CD4-positive, CD25-positive, alpha-beta regulatory T cell (primary cell): ENCODE data around the gene LFNG. TPM values are rescaled to one million over a fixed set of nuclear protein-coding genes. Genes with fewer than 3 reads are reported as not detected.

Experiments
- ATAC-seq, 2 donors: fragments of 150-1000 bp; cut with Tn5 transposase; one replicate each; pipeline ENCODE4 v1.10.0; 2021; ENCODE audit warnings: low read depth in 2 of 2, moderate number of reproducible peaks in 2 of 2, moderate library complexity in 1 of 2
- DNase-seq, 3 donors: peaks; one replicate each; pipeline versions ENCODE4 v3.0.0 to v3.0.0-alpha.2; 2012 to 2022; ENCODE audit warnings: mixed read lengths in 1 of 3
- H3K27ac ChIP-seq: one replicate; pipeline ENCODE4 v1.7.0; 2013; ENCODE audit warnings: mild to moderate bottlenecking, low read length; ENCODE audit not compliant: insufficient read depth, poor library complexity, severe bottlenecking
- H3K27me3 ChIP-seq: one replicate; pipeline ENCODE4 v1.7.0; 2013; ENCODE audit warnings: low read length; ENCODE audit not compliant: control insufficient read depth, insufficient read depth
- H3K36me3 ChIP-seq: one replicate; pipeline ENCODE4 v1.7.0; 2013; ENCODE audit warnings: mild to moderate bottlenecking, low read length, moderate library complexity; ENCODE audit not compliant: control insufficient read depth, insufficient read depth
- H3K4me1 ChIP-seq: 2 replicates; pipeline ENCODE4 v1.7.0; 2013; ENCODE audit warnings: mild to moderate bottlenecking, low read length; ENCODE audit not compliant: insufficient read depth, control insufficient read depth, poor library complexity, severe bottlenecking
- H3K4me3 ChIP-seq: one replicate; pipeline ENCODE4 v1.7.0; 2013; ENCODE audit warnings: low read depth, mild to moderate bottlenecking, low read length, moderate library complexity
- H3K9me3 ChIP-seq, 2 experiments: 1 replicate in 1 of 2; 2 replicates in 1 of 2; pipeline ENCODE4 v1.7.0; 2013; ENCODE audit warnings: low read length in 2 of 2, mild to moderate bottlenecking in 1 of 2, moderate library complexity in 1 of 2; ENCODE audit not compliant: control insufficient read depth in 2 of 2
- H3K27ac Mint-ChIP-seq, 3 donors: one replicate each; pipeline ENCODE4 v1.8.0; 2020 to 2022; ENCODE audit warnings: mild to moderate bottlenecking in 3 of 3, mixed read lengths in 3 of 3, moderate library complexity in 2 of 3
- H3K27me3 Mint-ChIP-seq: one replicate; pipeline ENCODE4 v1.8.0; 2022; ENCODE audit warnings: mild to moderate bottlenecking, mixed read lengths
- H3K36me3 Mint-ChIP-seq: one replicate; pipeline ENCODE4 v1.8.0; 2020; ENCODE audit warnings: mixed read lengths
- H3K4me1 Mint-ChIP-seq, 4 donors: one replicate each; pipeline ENCODE4 v1.8.0; 2020 to 2022; ENCODE audit warnings: mixed read lengths in 4 of 4, mild to moderate bottlenecking in 1 of 4
- H3K4me3 Mint-ChIP-seq, 4 donors: one replicate each; pipeline ENCODE4 v1.8.0; 2020 to 2022; ENCODE audit warnings: mild to moderate bottlenecking in 4 of 4, mixed read lengths in 4 of 4, moderate library complexity in 3 of 4
- H3K9me3 Mint-ChIP-seq, 7 donors: one replicate each; pipeline ENCODE4 v1.8.0; 2020 to 2022; ENCODE audit warnings: mixed read lengths in 7 of 7, mild to moderate bottlenecking in 3 of 7, moderate library complexity in 2 of 7
- polyA plus RNA-seq, 4 donors: library from polyadenylated mRNA; unstranded; fragments of 300-500 nt; fragmentation: Illumina TruSeq; gene quantifications; one replicate each; pipeline ENCODE4 v1.2.3, GENCODE V29; 2021
- total RNA-seq: library from RNA; stranded (reverse); gene quantifications from one replicate; pipeline ENCODE4 v1.2.3, GENCODE V29; 2022

LFNG gene
- total and polyA plus RNA-seq, 5 donors from 2014 or later = 2.1 to 215 (median 3.3) TPM

GRCh38 chr7:2500701-2501100 lies 18.9 kb upstream of the LFNG start:
- no peak overlapping the region for H3K4me3 Mint-ChIP-seq
- DNase-seq (no peak), ATAC-seq (no peak)
- H3K9me3 ChIP-seq = no peaks in the 10 kb centered on the region
- H3K36me3 ChIP-seq = no peaks in the 10 kb centered on the region
- no peaks in the 10 kb centered on the region for H3K9me3 Mint-ChIP-seq
- no peak overlapping the region for H3K27ac Mint-ChIP-seq
- peaks cover 0 to 6% (median 0%) of the 10 kb centered on the region in 4 donors for H3K4me1 Mint-ChIP-seq
- H3K36me3 Mint-ChIP-seq = no peaks in the 10 kb centered on the region
- H3K4me3 ChIP-seq = no peak overlapping the region
- peaks cover 12% of the 10 kb centered on the region for H3K27me3 Mint-ChIP-seq
- no peak overlapping the region for H3K27ac ChIP-seq
- H3K27me3 ChIP-seq = no peaks in the 10 kb centered on the region
- H3K4me1 ChIP-seq = peaks cover 6% of the 10 kb centered on the region

- H3K36me3 Mint-ChIP-seq = no peaks in the 10 kb centered on the region
- no peak overlapping the region for H3K4me3 ChIP-seq
- peaks cover 0 to 9% (median 0%) of the 10 kb centered on the region in 4 donors for H3K4me1 Mint-ChIP-seq
- no peaks in the 10 kb centered on the region for H3K9me3 ChIP-seq
- no peak overlapping the region for H3K4me3 Mint-ChIP-seq
- no peak overlapping the region for H3K27ac ChIP-seq
- no peak for DNase-seq
- no peaks in the 10 kb centered on the region for H3K27me3 ChIP-seq
- no peaks in the 10 kb centered on the region for H3K9me3 Mint-ChIP-seq
- no peak overlapping the region for H3K27ac Mint-ChIP-seq
- peaks cover 6% of the 10 kb centered on the region for H3K4me1 ChIP-seq
- ATAC-seq = no peak
- H3K27me3 Mint-ChIP-seq = peaks cover 8% of the 10 kb centered on the region
- H3K36me3 ChIP-seq = no peaks in the 10 kb centered on the region
Observed at GRCh38 chr7:2501947-2502646, 17.5 kb upstream of the LFNG start.

- Mint-ChIP-seq H3K27ac (no peak overlapping the region), H3K27me3 (peaks cover 5% of the 10 kb centered on the region), H3K36me3 (no peaks in the 10 kb centered on the region), H3K4me1 (peaks cover 0 to 10% (median 0%) of the 10 kb centered on the region in 4 donors), H3K4me3 (no peak overlapping the region), H3K9me3 (no peaks in the 10 kb centered on the region)
- no peaks in the 10 kb centered on the region for H3K36me3 ChIP-seq
- DNase-seq (no peak), ATAC-seq (no peak)
- no peaks in the 10 kb centered on the region for H3K27me3 ChIP-seq
- H3K27ac ChIP-seq = no peak overlapping the region
- peaks cover 7% of the 10 kb centered on the region for H3K4me1 ChIP-seq
- no peak overlapping the region for H3K4me3 ChIP-seq
- H3K9me3 ChIP-seq = no peaks in the 10 kb centered on the region
Observed at GRCh38 chr7:2502647-2502966, 17.0 kb upstream of the LFNG start.

DNA sequence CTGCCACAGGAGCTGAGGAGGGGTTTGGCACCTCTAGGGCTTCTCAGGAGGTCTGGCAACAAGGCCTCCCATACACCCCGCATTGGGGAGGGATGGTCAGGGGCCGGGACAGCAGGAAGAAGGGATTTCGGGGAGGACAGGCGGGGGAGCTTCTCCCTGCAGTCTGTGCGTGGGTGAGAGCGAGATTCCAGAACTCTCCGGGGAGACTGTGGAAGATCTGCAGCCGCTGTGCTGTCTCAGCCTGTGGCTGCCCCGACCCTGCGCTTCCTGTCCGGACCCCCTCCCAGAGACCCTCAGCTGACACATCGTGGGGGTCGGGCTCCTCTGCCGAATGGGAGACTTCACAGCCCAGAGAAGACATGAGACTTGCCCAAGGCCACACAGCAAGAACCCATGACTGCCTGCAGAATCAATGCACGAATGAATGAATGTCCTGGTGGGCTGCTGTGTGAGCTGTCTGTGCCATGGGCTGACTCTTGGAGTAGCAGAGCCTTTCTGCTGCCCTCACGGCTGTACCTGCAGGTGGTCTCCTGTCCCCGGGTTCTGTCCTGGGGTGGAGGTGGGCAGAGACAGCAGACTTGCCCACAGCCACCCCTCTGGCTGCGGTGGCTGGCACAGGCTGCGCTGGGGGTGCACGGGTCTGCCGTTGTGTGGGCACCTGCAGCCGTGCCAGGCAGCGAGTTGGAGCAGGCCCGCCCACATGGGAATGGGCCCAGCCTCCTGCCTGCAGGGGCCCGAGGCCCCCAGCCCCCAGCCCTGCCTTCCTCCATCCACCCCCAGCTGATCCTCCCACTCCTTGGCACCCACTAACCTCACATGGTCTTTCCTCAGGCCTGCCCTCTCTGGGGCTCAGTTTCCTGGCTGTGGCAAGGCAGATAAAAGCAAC lies 16.3 kb upstream of the LFNG start:
- Mint-ChIP-seq H3K27ac (no peak overlapping the region), H3K36me3 (no peaks in the 10 kb centered on the region), H3K9me3 (no peaks in the 10 kb centered on the region), H3K4me1 (peaks cover 0 to 17% (median 1%) of the 10 kb centered on the region in 4 donors), H3K27me3 (peaks cover 4% of the 10 kb centered on the region), H3K4me3 (peak overlapping the region in 1 of 4 donors; percentile 21)
- Histone ChIP-seq H3K27me3 (no peaks in the 10 kb centered on the region), H3K4me3 (no peak overlapping the region), H3K4me1 (peaks cover 11% of the 10 kb centered on the region), H3K36me3 (no peaks in the 10 kb centered on the region), H3K9me3 (no peaks in the 10 kb centered on the region), H3K27ac (no peak overlapping the region)
- DNase-seq (no peak), ATAC-seq (no peak)

DNA sequence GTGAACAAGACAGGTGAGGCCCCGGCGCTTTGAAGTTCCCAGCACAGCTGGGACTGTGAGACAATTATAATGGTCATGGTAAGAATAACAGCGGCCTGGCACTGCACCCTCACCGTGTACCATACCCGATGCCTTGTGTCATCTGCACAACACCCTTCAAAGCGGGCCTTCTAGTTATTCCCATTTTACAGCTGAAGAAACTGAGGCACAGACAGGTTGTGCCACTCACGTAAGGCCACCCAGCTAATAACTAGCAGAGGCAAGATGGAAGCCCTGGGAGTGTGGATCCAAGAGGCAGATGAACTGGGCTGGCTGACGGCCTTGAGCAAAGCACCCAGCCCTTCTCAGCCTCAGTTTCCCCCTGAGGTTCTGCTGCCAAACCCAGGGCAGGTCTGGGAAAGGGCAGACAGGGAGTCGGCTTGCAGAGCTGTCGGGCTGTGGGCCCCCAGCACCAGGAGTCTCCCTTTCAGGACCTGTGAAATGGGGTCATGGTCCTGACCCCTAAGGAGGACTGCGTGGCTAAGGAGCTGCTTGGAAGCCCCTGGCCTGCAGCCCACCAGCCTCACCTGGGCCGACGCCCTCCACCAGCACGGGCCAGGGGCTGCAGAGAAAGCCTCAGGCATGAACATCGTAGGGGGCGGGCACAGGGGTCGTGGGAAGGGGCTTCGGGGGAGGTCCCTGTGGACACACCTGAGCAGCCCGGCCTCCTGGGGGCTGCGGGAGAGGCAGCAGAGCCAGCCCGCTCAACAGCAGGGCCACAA lies 15.3 kb upstream of the LFNG start:
- DNase-seq (no peak), ATAC-seq (no peak)
- H3K4me3 ChIP-seq = no peak overlapping the region
- Mint-ChIP-seq H3K27me3 (peaks cover 4% of the 10 kb centered on the region), H3K4me3 (no peak overlapping the region), H3K36me3 (no peaks in the 10 kb centered on the region), H3K9me3 (no peaks in the 10 kb centered on the region), H3K27ac (peak overlapping the region in 1 of 3 donors; percentile 26), H3K4me1 (peaks cover 0 to 27% (median 7%) of the 10 kb centered on the region in 4 donors)
- no peak overlapping the region for H3K27ac ChIP-seq
- H3K27me3 ChIP-seq = no peaks in the 10 kb centered on the region
- H3K36me3 ChIP-seq = no peaks in the 10 kb centered on the region
- no peaks in the 10 kb centered on the region for H3K9me3 ChIP-seq
- peaks cover 21% of the 10 kb centered on the region for H3K4me1 ChIP-seq

GRCh38 chr7:2504889-2505375 lies 14.6 kb upstream of the LFNG start:
- DNase-seq (no peak), ATAC-seq (no peak)
- Mint-ChIP-seq H3K36me3 (no peaks in the 10 kb centered on the region), H3K27me3 (peaks cover 4% of the 10 kb centered on the region), H3K9me3 (no peaks in the 10 kb centered on the region), H3K4me3 (no peak overlapping the region), H3K27ac (no peak overlapping the region), H3K4me1 (peaks cover 0 to 33% (median 7%) of the 10 kb centered on the region in 4 donors)
- Histone ChIP-seq H3K4me1 (peaks cover 27% of the 10 kb centered on the region), H3K36me3 (no peaks in the 10 kb centered on the region), H3K9me3 (no peaks in the 10 kb centered on the region), H3K4me3 (no peak overlapping the region), H3K27ac (no peak overlapping the region), H3K27me3 (no peaks in the 10 kb centered on the region)

DNA sequence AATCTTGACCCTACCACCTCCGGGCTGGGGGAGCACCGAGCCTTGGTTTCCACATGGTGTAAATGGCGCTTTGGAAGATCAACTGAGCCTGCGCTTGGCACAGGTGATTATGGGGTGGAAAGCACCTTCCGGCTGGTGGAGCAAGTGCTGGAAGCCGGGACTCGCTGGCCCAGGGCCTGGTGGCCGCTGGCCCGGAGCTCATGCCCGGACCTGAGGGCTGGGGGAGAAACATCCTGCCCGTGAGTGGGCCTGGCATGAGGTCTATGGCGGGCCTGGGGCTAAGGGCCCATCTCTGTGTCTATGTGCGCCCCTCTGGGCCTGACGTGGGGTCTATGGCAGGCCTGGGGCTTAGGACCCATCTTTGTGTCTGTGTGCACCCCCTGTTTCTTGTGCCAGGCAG lies 14.2 kb upstream of the LFNG start:
- no peak overlapping the region for H3K4me3 ChIP-seq
- ATAC-seq = no peak
- no peaks in the 10 kb centered on the region for H3K27me3 ChIP-seq
- no peak for DNase-seq
- no peaks in the 10 kb centered on the region for H3K36me3 ChIP-seq
- H3K27ac ChIP-seq = no peak overlapping the region
- no peaks in the 10 kb centered on the region for H3K9me3 Mint-ChIP-seq
- no peak overlapping the region for H3K4me3 Mint-ChIP-seq
- no peaks in the 10 kb centered on the region for H3K36me3 Mint-ChIP-seq
- H3K9me3 ChIP-seq = no peaks in the 10 kb centered on the region
- peaks cover 32% of the 10 kb centered on the region for H3K4me1 ChIP-seq
- H3K27ac Mint-ChIP-seq = peak overlapping the region in 1 of 3 donors; percentile 71
- H3K4me1 Mint-ChIP-seq = peaks cover 0 to 37% (median 10%) of the 10 kb centered on the region in 4 donors
- H3K27me3 Mint-ChIP-seq = peaks cover 4% of the 10 kb centered on the region
